GM18505 (cell line): ENCODE data around the gene AMIGO2.

Experiments
- ATAC-seq: cut with Tn5 transposase; IDR thresholded peaks from one replicate; pipeline ENCODE4 v1.9.1; 2021; ENCODE audit not compliant: unreplicated experiment
- POLR2A ChIP-seq: IDR thresholded peaks from 4 replicates; pipeline ENCODE4 v1.6.1; 2011; ENCODE audit warnings: borderline replicate concordance; ENCODE audit not compliant: insufficient read depth, insufficient read length; ENCODE audit errors: extremely low read depth

AMIGO2 gene

GRCh38 chr12:47039079-47039478 lies 40.7 kb downstream of the AMIGO2 start:
- no peak for TF ChIP-seq POLR2A
- ATAC-seq: no peak

- no peak for TF ChIP-seq POLR2A
- ATAC-seq: no peak
Measured at GRCh38 chr12:47038270-47038748, 41.5 kb downstream of the AMIGO2 start.

GRCh38 chr12:47035484-47035883 lies 44.3 kb downstream of the AMIGO2 start:
- no peak for TF ChIP-seq POLR2A
- no peak for ATAC-seq

GRCh38 chr12:47034661-47035060 lies 45.1 kb downstream of the AMIGO2 start:
- TF ChIP-seq POLR2A: no peak
- ATAC-seq: no peak

GRCh38 chr12:47033789-47034555 lies 45.8 kb downstream of the AMIGO2 start:
- TF ChIP-seq POLR2A: no peak
- ATAC-seq: no peak

GRCh38 chr12:47033081-47033480 lies 46.7 kb downstream of the AMIGO2 start:
- TF ChIP-seq POLR2A: no peak
- no peak for ATAC-seq

- ATAC-seq: no peak
- TF ChIP-seq POLR2A: no peak
Measured at GRCh38 chr12:47032644-47033043, 47.1 kb downstream of the AMIGO2 start.

GRCh38 chr12:47029903-47030302 lies 49.9 kb downstream of the AMIGO2 start:
- ATAC-seq: no peak
- TF ChIP-seq POLR2A: no peak

GRCh38 chr12:47028981-47029708 lies 50.6 kb downstream of the AMIGO2 start:
- no peak for ATAC-seq
- TF ChIP-seq POLR2A: no peak

GRCh38 chr12:47028186-47028585 lies 51.6 kb downstream of the AMIGO2 start:
- no peak for ATAC-seq
- TF ChIP-seq POLR2A: no peak
